GM10847 (cell line): Measurements from ENCODE around the gene TFR2.

ENCODE experiments used
- POLR2A ChIP-seq: IDR thresholded peaks from 2 replicates; pipeline ENCODE4 v1.6.1; 2011; ENCODE audit not compliant: insufficient read length; ENCODE audit errors: extremely low read depth

The TFR2 gene

DNA sequence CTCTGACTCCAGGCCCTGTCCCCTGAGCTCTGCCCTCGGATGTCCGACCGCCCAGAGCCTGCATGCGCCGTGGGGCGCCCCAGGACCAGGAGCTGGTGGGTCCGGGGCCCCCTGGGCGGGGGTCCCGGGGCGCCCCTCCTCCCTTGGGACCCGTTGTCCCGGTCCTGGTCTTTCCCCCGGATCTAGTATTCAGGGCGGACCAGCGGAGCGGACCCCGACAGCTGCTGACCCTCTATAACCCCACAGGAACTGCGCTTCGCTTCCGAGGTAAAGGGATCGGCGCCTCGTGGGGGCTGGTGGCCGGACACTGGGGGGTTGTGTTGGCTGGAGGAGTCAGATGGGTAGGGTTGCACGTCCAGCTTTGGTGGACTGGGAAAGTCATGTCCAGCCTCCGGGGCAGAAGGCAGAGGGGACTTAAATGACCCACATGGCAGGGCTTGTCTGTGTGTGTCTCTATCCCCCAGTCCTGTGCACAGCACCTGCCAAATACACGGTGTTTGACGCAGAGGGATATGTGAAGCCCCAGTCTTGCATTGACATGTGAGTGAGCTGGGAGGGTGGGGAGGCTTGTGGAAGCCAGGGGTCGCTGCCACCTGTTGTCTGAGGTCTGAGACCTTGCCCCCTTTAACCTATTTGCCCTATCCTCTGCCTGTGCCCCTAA lies 28.5 kb downstream of the TFR2 start:
- TF ChIP-seq POLR2A = no peak

DNA sequence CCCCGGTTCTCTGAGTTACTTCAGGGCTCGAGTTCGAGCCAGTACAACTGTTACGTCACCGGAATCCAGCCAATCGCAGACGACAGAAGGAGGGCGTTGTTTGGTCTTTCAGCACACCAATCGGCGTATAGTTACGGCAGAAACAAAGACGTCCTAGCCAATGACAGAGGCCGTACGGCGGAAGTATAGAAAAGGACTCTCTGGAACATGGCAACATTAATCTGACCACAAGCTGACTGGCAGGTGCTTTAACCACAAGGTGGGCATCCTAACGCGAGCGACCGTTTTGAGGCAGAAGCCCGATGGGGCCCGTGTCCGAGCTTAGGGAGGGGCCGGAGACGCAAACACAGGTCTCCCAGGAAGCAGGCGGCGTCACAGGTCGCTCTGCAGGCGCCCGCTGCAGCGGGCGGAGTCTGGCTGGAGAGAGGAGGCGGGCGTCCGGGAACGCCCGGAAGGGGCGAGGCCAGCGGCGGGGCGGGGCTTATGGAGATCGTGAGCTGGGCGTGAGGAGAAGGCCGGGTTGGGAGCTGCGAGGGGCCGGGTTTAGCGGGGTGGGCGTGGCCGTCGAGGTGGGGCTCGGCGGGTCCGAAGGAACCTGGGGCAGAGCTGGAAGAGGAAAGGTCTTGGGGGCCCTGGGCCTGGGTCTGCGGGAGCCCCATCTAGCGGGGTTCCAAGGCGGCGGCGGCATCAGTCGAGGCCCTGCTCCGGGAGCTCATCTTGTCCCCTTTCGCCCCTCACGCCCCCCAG lies 29.2 kb downstream of the TFR2 start, which contains the start of gene MOSPD3:
TSS of gene MOSPD3 (plus strand) at position 558 of the 747 bp plus-strand sequence. CDS start 252 bp downstream, outside the sequence.
- peak; percentile 87 for TF ChIP-seq POLR2A

DNA sequence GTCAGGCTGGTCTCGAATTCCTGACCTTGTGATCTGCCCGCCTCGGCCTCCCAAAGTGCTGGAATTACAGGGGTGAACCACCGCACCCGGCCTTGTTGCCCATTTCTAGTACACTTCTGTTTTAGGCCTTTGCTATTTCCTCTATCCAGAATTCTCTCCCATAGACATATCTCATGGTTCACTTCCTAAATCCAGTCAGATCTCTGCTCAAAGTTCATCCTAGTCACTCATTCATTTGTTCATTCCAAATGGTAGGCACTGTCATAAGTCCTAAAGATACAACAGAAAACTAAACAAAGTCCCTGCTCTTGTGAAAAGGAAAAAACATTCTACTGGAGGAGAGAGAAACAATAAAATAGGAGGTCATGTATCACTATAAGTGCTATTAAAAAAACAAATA lies 31.4 kb downstream of the TFR2 start:
- TF ChIP-seq POLR2A = no peak

DNA sequence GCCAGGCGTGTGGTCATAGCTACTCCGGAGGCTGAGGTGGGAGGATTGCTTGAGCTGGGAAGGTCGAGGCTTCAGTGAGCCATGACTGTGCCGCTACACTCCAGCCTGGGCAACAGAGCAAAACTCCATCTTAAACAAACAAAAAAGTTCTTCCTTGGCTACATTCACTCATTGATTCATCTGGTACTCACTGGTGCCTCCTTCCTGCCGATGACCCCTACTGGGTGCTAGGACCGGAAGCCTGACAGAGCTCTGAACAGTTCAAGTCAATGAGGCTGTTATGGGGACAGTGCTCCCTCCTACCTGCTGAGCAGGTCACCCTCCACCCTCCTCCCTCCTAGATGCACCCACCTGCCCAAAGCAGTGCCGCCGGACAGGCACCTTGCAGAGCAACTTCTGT lies 34.2 kb downstream of the TFR2 start:
- TF ChIP-seq POLR2A = no peak

DNA sequence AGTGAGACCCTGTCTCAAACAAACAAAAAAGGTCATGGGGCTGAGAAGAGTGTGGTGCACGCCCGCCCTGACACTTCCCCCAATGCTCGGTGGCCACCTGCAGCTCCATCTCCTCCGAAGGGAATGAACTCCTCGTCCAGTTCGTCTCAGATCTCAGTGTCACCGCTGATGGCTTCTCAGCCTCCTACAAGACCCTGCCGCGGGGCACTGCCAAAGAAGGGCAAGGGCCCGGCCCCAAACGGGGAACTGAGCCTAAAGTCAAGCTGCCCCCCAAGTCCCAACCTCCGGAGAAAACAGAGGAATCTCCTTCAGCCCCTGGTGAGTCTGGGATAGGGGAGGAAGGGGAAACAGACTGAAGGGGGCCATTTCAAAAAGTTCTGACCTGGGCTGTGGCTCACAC lies 35.0 kb downstream of the TFR2 start:
- TF ChIP-seq POLR2A = no peak

DNA sequence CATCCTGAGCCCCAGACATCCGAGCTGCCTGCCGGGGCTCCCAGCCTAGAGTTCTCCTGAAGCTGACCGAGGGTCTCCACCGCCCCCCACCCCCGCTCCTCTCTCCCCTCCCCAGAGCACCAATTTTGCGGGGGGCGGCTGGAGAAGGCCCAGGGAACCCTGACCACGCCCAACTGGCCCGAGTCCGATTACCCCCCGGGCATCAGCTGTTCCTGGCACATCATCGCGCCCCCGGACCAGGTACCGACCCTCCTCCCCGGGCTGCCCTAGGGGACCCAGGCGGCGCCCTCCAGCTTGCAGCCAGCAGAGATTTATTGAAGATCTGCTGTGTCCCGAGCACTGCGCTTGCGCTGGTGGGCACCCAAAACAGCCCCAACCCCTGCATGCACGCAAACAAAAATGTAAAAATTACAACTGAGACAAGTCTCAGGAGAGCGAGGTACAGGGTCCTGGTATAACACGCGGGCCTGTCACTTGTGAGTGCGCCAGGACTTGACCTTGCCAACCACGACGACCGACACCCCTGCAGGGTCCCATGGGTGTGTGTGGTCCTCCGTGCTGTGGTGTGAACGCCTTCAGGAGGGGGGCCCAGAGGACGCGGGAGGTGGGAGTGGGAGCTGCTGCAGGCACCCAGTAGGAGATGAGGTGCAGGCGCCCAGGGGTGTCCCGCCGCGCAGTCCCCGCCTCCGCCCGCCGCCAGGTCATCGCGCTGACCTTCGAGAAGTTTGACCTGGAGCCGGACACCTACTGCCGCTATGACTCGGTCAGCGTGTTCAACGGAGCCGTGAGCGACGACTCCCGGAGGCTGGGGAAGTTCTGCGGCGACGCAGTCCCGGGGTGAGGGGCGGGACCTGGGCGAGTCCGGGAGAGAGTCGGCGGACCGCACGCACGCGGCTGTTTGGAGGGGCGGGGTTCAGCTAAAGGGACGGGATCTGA lies 36.1 kb downstream of the TFR2 start:
- no peak for TF ChIP-seq POLR2A

DNA sequence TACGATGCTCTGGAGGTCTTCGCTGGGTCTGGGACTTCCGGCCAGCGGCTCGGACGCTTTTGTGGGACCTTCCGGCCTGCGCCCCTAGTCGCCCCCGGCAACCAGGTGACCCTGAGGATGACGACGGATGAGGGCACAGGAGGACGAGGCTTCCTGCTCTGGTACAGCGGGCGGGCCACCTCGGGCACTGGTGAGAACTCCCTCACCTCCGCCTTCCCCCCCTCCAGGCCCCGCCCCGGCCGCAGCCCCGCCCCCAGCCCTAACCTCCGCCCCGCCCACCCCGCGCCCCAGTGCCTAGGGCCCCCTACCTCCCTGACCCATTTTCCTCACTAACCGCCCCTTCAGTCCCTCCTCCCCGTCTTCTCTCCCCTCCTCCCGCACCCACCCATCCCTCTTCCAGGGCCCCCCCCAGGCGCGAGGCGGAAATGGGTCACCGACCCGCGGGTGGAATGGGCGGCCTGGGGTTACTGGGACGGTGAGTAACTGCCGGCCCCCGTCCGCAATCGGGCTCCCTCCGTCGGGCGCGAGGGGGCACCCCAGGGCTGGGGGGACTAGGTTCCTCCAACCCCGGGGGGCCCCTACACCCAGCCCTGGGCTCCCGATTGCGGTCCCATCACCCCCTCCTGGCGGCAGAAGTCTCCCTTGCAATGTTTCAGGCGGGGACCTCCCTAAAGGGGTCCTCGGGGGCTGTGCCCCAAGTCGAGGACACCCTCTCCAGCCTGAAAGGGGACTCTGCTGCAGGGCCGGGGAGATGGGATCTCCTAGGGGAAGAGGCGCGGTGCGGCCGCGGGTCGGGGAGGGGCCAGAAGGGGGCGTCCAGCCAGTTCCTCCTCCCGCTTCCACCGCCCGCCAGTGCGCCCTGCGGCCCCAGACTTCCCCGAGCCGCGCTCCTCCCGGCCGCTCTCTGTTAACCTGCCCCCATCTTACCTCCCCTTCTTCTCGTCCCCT lies 37.0 kb downstream of the TFR2 start:
- peak; percentile 26 for TF ChIP-seq POLR2A

DNA sequence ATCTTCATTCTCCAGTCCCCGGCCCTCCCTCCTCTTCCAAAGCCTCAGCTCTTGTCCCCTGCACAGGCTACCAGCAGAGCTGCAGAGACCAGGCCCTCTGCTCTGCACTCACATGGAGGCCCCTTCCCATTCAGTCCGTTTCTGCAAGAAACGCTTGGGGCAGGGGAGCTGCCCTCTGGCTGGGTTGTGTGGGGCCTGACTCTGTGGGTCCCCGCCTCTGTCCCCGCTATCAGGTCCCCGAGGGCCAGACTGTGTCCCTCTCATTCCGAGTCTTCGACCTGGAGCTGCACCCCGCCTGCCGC lies 37.7 kb downstream of the TFR2 start:
- no peak for TF ChIP-seq POLR2A

DNA sequence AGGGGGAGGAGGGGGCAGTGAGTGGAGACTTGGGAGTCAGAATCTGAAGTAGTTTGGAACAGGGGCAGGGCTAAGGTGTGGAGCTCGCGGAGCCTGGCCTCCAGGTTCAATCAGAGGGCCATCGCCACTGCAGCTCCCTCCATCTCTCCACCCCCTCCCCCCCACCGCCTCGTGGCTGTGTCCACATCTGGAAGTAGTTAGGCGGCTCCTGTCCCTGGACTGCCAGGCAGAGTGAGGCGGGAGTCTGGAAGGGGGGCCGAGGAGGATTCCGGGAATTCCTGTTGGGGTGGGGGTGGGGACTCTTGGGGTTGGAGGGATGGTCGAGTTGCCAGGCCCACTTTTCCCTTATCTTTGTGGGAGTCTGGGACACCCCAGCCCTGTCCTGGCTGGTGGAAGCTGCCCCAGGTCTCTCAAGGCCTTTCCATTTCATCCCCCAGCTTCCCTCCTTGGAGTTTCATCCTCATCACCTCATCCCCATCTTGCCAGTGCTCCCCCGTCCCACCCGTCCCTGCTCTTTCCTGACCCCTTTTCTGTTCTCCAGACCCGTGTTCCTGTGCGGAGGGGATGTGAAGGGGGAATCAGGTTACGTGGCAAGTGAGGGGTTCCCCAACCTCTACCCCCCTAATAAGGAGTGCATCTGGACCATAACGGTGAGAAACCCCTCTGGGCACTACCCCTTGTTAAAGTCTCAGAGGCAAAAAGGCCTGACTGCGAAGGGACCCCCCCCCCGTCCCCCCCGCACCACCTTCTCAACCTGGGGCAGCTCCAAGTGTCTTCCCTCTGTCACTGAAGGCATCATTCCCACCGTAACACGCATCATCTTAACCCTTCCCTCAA lies 38.2 kb downstream of the TFR2 start:
- TF ChIP-seq POLR2A = no peak

DNA sequence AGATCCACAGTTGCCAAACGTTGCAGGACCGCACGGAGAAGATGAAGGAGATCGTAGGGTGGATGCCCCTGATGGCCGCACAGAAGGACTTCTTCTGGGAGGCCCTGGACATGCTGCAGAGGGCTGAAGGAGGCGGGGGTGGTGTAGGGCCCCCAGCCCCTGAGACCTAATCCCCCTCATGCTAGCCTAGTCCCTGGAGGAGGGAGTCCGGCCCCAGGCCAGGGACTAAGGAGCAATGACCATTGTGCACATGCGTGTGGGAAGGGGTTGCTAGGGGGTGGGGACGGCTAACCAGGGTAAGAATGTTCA lies 40.7 kb downstream of the TFR2 start:
- TF ChIP-seq POLR2A = no peak

DNA sequence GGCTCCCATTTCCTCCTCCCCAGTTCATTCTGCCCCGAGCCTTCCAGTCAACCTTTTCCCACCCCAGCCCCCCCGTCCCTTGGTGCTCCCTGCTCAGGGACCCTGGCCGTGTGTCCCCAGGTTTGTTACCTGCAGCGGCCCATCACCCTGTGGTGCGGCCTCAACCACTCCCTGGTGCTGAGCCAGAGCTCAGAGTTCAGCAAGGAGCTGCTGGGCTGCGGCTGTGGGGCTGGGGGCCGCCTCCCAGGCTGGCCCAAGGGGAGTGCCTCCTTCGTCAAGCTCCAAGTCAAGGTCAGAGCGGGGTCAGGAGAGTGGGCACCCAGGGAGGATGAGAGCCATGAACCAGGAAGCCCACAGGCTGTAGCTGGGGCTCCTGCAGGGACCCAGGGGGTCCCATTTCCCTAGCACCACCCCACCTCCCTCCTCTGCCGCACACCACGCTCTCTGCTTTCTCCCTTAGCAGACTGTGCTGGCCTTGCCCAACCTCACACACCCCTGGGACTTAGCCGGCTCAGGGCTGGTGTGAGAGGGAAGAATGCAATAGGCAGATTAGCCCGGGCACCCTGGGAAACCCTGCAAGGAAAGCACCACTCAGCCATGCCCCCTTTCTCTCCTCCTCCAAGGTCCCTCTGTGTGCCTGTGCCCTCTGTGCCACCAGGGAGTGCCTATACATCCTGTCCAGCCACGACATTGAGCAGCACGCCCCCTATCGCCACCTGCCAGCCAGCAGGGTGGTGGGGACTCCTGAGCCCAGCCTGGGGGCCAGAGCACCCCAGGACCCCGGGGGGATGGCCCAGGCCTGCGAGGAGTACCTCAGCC lies 41.2 kb downstream of the TFR2 start:
- no peak for TF ChIP-seq POLR2A

DNA sequence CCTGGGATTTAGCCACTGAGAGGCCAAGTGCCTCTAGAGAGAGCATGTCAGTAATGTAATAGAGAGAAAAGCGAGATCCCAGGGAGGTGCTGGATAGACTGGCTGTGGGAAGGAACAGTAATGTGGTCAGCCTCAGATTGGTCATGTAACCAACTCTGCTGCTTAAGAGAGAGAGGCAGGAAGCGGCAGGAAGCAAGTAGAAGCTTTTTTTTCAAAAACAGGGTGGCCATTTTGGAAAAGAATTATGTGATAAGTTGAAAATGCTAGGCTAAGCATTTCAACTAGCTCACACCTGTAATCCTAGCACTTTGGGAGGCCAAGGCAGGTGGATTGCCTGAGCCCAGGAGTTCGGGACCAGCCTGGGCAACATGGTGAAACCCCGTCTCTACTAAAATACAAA lies 42.9 kb downstream of the TFR2 start:
- TF ChIP-seq POLR2A = no peak

DNA sequence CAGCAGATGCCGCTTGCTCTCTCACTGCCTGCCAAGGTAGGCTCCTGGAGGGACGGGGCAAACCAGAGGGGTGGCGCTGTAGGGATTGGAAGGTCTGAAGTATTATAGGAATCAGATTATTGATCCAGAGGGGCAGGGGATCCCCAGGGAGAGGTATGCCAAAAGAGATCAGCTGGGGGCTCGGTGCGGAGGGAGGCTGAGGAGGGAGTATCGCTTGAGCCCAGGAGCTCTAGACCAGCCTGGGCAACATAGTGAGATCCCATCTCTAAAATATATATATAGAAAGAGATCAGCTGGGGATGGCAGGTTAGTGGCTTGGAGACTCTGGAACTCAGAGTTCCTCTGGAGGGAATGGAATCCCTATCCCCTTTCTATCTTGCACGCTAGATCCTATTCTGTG lies 46.2 kb downstream of the TFR2 start:
- TF ChIP-seq POLR2A = no peak
